ENCODE measurements around the gene KRT2.
"Not testable (repeated sequence)": the region's sequence is repeated elsewhere in the genome, so short reads cannot be mapped to it uniquely, and the experiment has no call there.

KRT2 gene

DNA sequence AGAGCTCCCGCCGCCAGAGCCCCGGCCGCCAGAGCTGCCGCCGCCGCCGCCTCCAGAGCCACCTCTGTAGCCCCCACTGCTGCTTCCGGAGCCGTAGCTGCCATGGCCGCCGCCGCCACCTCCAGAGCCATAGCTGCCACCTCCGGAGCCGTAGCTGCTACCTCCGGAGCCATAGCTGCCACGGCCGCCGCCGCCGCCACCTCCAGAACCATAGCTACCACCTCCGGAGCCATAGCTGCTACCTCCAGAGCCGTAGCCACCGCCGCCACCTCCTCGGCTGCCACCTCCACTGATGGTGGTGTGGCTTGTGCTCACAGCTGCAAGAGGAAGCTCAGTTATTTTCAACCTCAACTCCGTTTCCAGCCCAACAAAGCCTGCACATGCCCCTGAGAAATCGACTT is 23.3 kb upstream of the KRT2 start:
- no peak for DNase-seq (ENCODE audit: low read depth)
- TF ChIP-seq, protein P1, sequence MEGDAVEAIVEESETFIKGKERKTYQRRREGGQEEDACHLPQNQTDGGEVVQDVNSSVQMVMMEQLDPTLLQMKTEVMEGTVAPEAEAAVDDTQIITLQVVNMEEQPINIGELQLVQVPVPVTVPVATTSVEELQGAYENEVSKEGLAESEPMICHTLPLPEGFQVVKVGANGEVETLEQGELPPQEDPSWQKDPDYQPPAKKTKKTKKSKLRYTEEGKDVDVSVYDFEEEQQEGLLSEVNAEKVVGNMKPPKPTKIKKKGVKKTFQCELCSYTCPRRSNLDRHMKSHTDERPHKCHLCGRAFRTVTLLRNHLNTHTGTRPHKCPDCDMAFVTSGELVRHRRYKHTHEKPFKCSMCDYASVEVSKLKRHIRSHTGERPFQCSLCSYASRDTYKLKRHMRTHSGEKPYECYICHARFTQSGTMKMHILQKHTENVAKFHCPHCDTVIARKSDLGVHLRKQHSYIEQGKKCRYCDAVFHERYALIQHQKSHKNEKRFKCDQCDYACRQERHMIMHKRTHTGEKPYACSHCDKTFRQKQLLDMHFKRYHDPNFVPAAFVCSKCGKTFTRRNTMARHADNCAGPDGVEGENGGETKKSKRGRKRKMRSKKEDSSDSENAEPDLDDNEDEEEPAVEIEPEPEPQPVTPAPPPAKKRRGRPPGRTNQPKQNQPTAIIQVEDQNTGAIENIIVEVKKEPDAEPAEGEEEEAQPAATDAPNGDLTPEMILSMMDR (IDR thresholded peaks at IDR 0.05; ENCODE audit: insufficient read depth, low read depth, low read length, missing control alignments), result no peak

DNA sequence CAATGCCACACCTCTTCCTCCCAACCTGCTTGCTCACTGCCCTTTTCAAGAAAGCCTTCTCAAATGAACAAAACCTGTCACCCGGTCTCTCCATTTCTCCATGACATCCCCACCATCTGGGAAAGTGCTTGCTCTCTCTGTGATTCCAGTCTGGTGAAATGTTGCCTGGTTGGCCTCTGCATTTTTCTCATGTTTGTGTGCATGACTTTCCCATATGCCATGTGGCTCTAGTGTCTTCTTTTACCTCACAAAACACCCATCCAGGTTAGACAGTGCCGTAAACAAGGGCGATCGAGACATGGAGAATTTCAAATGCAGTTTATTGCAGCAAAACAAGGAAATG is 22.4 kb upstream of the KRT2 start:
- no peak overlapping the region for H3K4me3 ChIP-seq (ENCODE audit: low read length)
- DNase-seq (ENCODE audit: low read depth), result peak; percentile 7
- TF ChIP-seq, protein P1 (IDR thresholded peaks at IDR 0.05; ENCODE audit: insufficient read depth, low read depth, low read length, missing control alignments), result no peak

More for the DNA sequence above, 23.3 kb upstream of the KRT2 start:
- no peak overlapping the region for H3K4me3 ChIP-seq (ENCODE audit: low read length)

DNA sequence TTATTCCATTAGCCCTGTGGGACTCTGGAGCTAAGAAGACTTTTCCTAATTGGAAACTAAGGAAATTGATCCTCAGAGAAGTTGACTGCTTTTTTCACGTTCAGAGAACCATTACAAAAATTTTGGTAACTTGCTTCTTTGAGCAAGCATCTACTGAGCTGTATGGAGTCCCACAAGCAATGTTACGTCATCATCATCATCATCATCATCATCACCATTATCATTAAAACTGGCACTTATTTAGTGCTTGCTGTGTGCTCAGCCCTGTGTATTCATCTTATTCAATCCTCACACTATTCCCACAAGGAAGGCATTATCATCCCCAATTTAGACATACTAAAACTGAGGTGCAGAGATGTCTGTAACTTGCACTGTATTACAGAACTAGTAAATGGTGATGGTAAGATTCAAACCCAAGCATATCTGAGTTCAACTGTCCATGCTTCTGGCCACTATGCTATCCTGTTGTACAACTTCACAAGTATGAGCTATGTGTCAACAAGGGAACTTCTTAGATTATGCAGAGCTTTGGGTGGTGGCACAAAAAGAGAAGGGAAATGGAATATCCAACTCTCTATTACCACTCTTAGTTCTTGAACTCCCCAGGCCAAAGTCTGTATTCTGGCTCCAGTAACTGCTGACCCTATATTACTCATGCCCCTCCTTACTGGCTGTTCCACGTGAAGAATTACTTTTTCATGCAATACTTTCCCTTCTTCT is 21.9 kb upstream of the KRT2 start:
- no peak for DNase-seq (ENCODE audit: low read depth)
- H3K4me3 ChIP-seq (ENCODE audit: low read length), result no peak overlapping the region
- TF ChIP-seq, protein P1 (IDR thresholded peaks at IDR 0.05; ENCODE audit: insufficient read depth, low read depth, low read length, missing control alignments), result no peak

DNA sequence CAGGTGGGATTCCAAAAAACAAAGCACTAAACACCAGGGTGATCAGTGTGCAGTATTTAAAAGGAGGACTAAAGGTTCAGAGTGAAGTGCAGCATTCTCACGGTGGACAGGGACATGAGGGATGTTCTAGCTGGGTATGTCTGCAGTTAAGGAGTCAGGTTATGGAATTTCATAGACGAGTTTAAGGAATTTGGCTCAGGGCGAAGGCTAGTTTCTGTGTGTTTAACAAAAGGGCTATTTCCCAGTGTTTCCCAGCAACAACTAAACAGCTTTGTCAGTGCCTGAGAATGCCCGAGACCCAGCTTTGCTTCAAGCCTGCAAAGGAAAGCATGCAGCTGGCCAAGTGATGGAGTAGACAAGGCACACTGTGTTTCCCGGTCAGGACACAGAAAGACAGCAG is 21.2 kb upstream of the KRT2 start:
- H3K4me3 ChIP-seq (ENCODE audit: low read length), result no peak overlapping the region
- TF ChIP-seq, protein P1 (IDR thresholded peaks at IDR 0.05; ENCODE audit: insufficient read depth, low read depth, low read length, missing control alignments), result no peak
- DNase-seq (ENCODE audit: low read depth), result no peak

DNA sequence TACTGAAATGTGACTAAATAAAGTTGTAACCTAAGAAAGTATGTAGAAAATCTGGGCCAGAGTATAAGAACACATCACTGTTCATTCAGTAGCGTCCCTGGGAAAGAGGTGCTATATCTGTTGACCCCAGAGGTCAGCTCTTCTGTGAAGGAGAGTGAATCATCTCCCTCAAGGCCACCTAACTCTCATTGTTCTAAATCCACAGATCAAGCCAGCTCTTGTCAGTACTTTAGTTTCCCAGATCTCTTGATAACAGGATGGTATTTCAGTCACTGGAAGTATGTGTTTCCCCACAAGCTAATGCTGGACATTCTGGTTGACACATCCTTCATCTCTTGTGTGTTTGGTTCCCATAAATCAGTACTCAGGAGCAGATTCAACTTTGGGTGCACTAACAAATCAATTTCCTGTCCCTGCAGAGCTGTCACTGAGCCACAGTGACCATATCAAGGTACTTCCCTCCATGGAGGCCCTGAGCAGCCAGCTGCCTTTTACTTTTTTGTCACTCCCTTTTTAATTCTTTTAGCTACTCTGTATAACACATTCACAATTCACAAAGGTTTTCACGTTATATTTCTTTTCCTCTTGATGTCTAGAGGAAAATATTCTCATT is 20.4 kb upstream of the KRT2 start:
- H3K4me3 ChIP-seq (ENCODE audit: low read length), result no peak overlapping the region
- peak; percentile 82 for DNase-seq (ENCODE audit: low read depth)
- TF ChIP-seq, protein P1 (IDR thresholded peaks at IDR 0.05; ENCODE audit: insufficient read depth, low read depth, low read length, missing control alignments), result no peak

DNA sequence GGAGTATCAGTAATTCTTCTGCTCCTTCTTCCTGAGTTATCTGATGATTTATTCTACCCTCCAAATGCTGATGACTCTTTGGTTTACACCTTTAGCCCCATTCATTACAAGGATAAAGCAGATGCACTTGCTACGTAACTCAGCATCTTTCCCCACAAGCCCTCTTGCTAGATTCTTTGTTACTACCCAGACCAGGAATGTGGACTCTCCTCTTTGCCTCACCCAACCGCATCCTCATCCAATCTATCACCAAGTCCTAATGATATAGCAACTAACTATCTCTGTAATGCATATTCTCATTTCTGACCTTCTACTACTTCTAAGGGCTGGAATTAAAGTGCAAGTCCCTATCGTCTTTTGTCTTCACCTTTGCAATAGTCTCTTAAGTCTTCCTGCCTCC is 18.9 kb upstream of the KRT2 start:
- peak; percentile 88 for DNase-seq (ENCODE audit: low read depth)
- TF ChIP-seq, protein P1 (IDR thresholded peaks at IDR 0.05; ENCODE audit: insufficient read depth, low read depth, low read length, missing control alignments), result no peak
- H3K4me3 ChIP-seq (ENCODE audit: low read length), result no peak overlapping the region

DNA sequence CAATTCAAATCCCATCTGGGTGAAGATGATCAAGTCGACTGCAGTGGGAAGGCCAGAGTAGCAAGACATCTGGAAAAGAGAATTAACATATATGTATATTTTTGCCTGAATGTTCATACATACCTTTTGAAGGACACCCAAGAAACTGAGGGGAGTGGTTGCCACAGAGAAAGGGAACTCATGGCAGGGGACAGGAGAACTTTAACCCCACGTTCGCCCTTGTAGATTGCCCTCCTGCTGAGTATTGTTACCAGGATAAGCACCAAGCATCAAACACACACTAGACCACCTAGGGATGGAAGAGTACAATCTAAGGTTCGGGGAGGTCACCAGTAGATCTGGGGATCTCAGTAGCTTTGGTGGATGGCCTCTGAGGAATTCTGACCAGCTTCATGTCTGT is 18.5 kb upstream of the KRT2 start:
- DNase-seq (ENCODE audit: low read depth), result no peak
- H3K4me3 ChIP-seq (ENCODE audit: low read length), result no peak overlapping the region
- TF ChIP-seq, protein P1 (IDR thresholded peaks at IDR 0.05; ENCODE audit: insufficient read depth, low read depth, low read length, missing control alignments), result no peak

DNA sequence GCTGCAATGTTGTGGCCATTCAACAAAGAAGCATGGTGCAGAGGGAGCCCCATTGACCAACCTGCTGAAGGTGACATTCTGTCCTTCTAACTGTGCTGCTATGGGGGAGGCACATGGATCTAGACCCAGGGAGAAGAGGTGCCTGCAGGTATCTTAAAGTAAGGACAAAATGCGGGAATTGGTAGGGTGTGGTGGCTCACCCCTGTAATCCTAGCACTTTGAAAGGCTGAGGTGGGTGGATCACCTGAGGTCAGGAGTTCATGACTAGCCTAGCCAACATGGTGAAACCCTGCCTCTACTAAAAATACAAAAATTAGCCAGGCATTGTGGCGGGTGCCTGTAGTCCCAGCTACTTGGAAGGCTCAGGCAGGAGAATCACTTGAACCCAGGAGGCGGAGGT is 17.9 kb upstream of the KRT2 start:
- H3K4me3 ChIP-seq (ENCODE audit: low read length); DNase-seq (ENCODE audit: low read depth): not testable (repeated sequence)

Measured in epithelial cell of esophagus (primary cell).